Measurements from ENCODE around the gene CPPED1. TPM values are rescaled to one million over a fixed set of nuclear protein-coding genes. Genes with fewer than 3 reads are reported as not detected.

The CPPED1 gene
- total RNA-seq, 4 donors from 2014 or later, result 7.3 to 24.5 (median 11.8) TPM

- WGBS, 2 donors (ENCODE audit: low coverage in 1 of 2), result 79 to 93% methylated on average over 2 to 9 of the region's 9 CpGs
- TF ChIP-seq CTCF (IDR thresholded peaks at IDR 0.05) (no peak), POLR2A (IDR thresholded peaks at IDR 0.05) (no peak), EP300 (IDR thresholded peaks at IDR 0.05) (no peak), POLR2AphosphoS5 (IDR thresholded peaks at IDR 0.05) (no peak)
- H3K9me3 ChIP-seq, result no peaks in the 10 kb centered on the region
- ATAC-seq, result no peak
- no peak overlapping the region for H3K4me3 ChIP-seq
- H3K4me1 ChIP-seq, result no peaks in the 10 kb centered on the region
- H3K27ac ChIP-seq, result no peak overlapping the region
- no peaks in the 10 kb centered on the region for H3K36me3 ChIP-seq
- H3K27me3 ChIP-seq, result no peaks in the 10 kb centered on the region
These were observed 81.8 kb downstream of the CPPED1 start for GRCh38 chr16:12721841-12722421.

GRCh38 chr16:12719972-12720371 is 83.7 kb downstream of the CPPED1 start:
- Histone ChIP-seq H3K36me3 (no peaks in the 10 kb centered on the region), H3K9me3 (no peaks in the 10 kb centered on the region), H3K4me3 (no peak overlapping the region), H3K4me1 (no peaks in the 10 kb centered on the region), H3K27ac (no peak overlapping the region), H3K27me3 (no peaks in the 10 kb centered on the region)
- TF ChIP-seq CTCF (IDR thresholded peaks at IDR 0.05), result no peak
- no peak for TF ChIP-seq POLR2A (IDR thresholded peaks at IDR 0.05)
- TF ChIP-seq POLR2AphosphoS5 (IDR thresholded peaks at IDR 0.05), result no peak
- no peak for TF ChIP-seq EP300 (IDR thresholded peaks at IDR 0.05)
- WGBS, 2 donors (ENCODE audit: low coverage in 1 of 2), result 79 to 100% methylated on average over 1 to 4 of the region's 4 CpGs
- no peak for ATAC-seq

GRCh38 chr16:12716658-12717057 is 87.0 kb downstream of the CPPED1 start:
- Histone ChIP-seq H3K4me3 (no peak overlapping the region), H3K9me3 (no peaks in the 10 kb centered on the region), H3K4me1 (no peaks in the 10 kb centered on the region), H3K36me3 (no peaks in the 10 kb centered on the region), H3K27ac (no peak overlapping the region), H3K27me3 (no peaks in the 10 kb centered on the region)
- TF ChIP-seq EP300 (IDR thresholded peaks at IDR 0.05) (no peak), CTCF (IDR thresholded peaks at IDR 0.05) (no peak), POLR2A (IDR thresholded peaks at IDR 0.05) (no peak)
- 88% methylated on average over 3 of the region's 3 CpGs; no CpG with 5 or more reads in 1 of the 2 donors for WGBS, 2 donors (ENCODE audit: low coverage in 1 of 2)
- ATAC-seq, result no peak

GRCh38 chr16:12709807-12710206 is 93.9 kb downstream of the CPPED1 start:
- 20 to 47% methylated on average over 1 of the region's 1 CpG for WGBS, 2 donors (ENCODE audit: low coverage in 1 of 2)
- H3K4me1 ChIP-seq, result no peaks in the 10 kb centered on the region
- H3K27me3 ChIP-seq, result no peaks in the 10 kb centered on the region
- no peak for TF ChIP-seq POLR2AphosphoS5 (IDR thresholded peaks at IDR 0.05)
- no peak for TF ChIP-seq CTCF (IDR thresholded peaks at IDR 0.05)
- no peak for TF ChIP-seq POLR2A (IDR thresholded peaks at IDR 0.05)
- no peak overlapping the region for H3K27ac ChIP-seq
- H3K9me3 ChIP-seq, result no peaks in the 10 kb centered on the region
- no peak for ATAC-seq
- H3K36me3 ChIP-seq, result peaks cover 0 to 2% of the 10 kb centered on the region in 2 donors
- no peak overlapping the region for H3K4me3 ChIP-seq

- no peak overlapping the region for H3K27ac ChIP-seq
- ATAC-seq, result no peak
- peaks cover 0 to 12% of the 10 kb centered on the region in 2 donors for H3K36me3 ChIP-seq
- H3K4me3 ChIP-seq, result no peak overlapping the region
- 64 to 93% methylated on average over 3 of the region's 3 CpGs for WGBS, 2 donors (ENCODE audit: low coverage in 1 of 2)
- TF ChIP-seq POLR2A (IDR thresholded peaks at IDR 0.05) (no peak), CTCF (IDR thresholded peaks at IDR 0.05) (no peak), POLR2AphosphoS5 (IDR thresholded peaks at IDR 0.05) (no peak), EP300 (IDR thresholded peaks at IDR 0.05) (no peak)
- H3K27me3 ChIP-seq, result no peaks in the 10 kb centered on the region
- H3K9me3 ChIP-seq, result no peaks in the 10 kb centered on the region
- H3K4me1 ChIP-seq, result no peaks in the 10 kb centered on the region
These were observed 95.4 kb downstream of the CPPED1 start for GRCh38 chr16:12708266-12708665.

All from gastroesophageal sphincter (tissue), 4 donors.